ENCODE data around the gene CEP350.
"Not testable (repeated sequence)": the region's sequence is repeated elsewhere in the genome, so short reads cannot be mapped to it uniquely, and the experiment has no call there.

The CEP350 gene

GRCh38 chr1:180133688-180134087, 179.1 kb downstream of the CEP350 start:
- not testable (repeated sequence) for DNase-seq

GRCh38 chr1:180135535-180135934, 180.9 kb downstream of the CEP350 start:
- DNase-seq = no peak

DNA sequence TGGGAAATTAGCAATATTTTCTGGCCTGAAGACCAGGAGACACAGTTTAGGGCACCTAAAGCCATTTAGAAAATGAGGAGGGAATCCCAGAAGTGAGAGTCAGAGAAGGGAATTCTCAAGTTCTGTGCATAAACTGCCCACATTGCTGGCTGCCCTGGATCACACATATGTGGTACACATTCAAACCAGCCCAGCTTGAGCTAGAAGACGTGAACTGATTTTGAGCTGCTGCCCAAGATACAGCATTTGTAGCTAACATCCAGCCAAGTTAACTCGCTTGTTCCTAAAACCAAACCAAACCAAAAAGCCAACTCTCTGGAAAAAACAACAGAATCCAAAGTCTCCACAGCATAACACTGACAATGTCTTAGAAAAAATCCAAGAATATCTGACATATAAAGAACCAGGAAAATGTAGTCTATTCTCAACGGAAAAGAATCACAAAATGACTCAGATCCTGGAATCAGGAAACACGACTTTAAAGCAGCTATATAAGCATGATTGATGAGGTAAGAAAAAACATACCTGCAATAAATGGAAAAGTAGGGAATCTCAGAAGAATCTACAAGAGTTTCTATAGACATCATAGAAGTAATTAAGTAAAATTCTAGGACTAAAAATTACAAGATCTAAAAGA, 181.8 kb downstream of the CEP350 start:
- no peak for DNase-seq

- DNase-seq = no peak
Measured at GRCh38 chr1:180136968-180137356, 182.4 kb downstream of the CEP350 start.

- DNase-seq = peak; percentile 28
Measured at GRCh38 chr1:180137776-180138175, 183.2 kb downstream of the CEP350 start.

GRCh38 chr1:180141381-180141934, 186.8 kb downstream of the CEP350 start:
- DNase-seq = no peak

DNA sequence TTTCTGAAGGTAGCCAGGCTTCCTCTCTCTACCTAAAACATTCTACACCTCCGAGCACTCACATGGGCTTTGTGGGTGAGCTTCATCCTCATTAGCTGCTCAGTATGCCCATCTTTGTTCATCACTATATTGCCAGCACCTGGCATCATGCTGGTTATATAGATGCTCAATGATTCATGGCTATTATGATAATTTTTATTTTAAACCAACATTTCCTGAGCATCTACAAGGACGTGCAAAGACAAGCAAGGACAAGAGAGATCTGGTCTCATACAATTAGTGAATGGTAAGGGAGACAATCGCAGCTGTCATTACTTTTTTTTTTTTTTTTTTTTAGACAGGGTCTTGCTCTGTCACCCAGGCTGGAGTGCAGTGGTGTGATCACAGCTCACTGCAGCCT, 188.7 kb downstream of the CEP350 start:
- no peak for DNase-seq

DNA sequence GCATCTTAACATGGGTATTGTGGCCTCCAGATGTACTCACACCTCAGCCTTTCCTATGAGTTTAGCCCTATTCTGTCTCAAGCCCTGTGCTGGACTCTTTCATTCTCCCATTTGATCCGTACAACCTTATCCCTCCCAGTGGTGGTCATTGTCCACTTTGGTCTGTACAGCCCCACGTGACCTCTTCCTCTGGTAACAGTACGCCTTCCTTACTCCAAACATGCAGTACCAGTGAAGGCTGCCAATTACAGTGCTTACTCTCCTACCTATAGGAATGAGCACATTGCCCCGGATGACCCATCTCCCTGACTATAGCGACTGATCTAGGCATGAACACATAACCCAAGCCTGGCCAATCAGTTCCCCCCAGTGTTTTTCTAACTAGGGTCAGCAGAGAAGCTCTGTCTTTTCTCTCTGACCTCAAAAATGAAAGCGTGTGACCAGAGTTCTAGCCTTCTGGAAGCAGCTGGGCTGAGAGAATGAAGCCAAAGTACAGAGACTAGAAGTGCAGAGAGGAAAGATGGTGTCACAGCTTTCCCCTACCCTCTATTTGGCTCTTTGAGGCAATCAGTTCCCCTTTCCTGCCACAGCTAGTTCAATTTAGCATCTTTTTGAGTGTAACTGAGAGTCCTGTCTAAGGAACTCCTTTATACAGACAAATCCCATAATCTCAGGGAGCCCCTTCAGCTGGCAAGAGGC, 190.2 kb downstream of the CEP350 start:
- no peak for DNase-seq

DNA sequence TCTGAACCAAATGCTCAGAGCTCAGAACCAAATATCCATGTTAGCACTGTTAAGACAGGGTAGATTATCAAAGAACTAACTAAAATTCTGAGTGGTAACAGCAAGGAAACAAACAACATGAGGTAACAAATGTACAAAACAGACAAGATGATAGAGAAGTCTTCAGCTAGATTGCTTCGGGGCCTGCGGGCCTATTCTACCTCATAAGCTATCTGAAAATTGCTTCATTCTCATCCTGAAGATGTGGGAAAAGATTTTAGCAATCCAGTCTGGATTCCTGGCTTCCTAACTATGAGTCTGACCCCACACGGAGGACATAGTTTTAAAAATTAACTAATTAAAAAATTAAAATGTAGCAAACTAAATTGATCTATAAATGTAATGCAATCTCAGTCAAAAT, 190.8 kb downstream of the CEP350 start:
- DNase-seq = no peak

GRCh38 chr1:180150982-180151381, 196.4 kb downstream of the CEP350 start:
- peak; percentile 60 for DNase-seq

DNA sequence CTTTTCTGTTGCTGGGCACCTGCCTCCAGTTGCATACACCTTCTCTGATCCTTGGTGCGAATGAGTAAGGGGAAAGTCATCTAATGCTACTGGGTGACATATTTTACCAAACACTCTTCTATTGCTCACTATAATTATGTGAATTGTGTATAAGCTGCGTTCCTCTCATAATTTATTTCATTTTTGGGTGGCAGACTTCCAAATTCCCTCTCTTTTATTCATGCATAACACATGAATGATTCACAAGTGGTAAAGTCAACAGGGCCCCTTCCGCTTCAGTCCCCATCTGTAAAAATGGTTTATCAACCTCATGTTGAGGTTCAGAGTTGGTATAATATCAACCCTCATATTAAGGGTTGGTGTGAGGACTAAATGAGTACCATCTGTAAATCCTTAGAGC, 196.9 kb downstream of the CEP350 start:
- no peak for DNase-seq

DNA sequence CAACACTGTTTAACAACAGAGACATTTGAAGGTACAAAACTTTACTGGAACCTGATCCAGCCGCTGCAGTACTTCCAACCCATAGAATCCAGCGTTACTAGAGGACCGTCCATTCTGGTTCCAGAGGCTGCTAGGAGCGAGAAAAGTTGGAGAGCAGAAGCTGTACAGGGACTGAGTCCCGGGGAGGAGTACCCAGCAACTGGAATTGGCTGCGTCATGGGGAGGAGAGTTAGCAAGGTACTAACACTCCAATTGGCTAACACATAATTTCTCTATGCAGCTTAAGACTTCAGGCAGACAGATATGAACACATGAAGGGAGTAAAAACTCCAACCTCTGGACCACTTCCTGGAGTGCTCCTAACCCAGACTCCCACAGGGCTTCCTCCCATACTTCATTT, 198.0 kb downstream of the CEP350 start:
- DNase-seq = no peak

GRCh38 chr1:180153032-180153431, 198.4 kb downstream of the CEP350 start:
- DNase-seq = no peak

DNA sequence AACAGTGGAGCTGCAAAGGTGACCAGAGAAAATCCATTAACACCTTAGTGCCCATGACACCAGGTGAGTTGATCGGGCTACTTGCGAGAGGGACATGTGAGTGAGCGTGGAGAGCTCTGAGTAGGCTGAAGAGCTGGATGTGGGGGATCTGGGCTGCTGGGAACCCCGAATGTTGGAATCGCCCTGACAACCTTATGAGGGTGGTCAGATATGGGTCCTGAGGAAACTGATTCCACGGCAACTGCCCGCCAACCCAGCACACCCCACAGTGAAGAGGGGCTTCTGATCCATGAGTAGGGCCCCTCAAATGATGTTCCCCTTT, 199.4 kb downstream of the CEP350 start:
- DNase-seq = no peak

GRCh38 chr1:180154325-180155181, 199.9 kb downstream of the CEP350 start, which contains the start of gene QSOX1:
QSOX1 (plus strand) TSS chr1:180154869; CDS start chr1:180154908, 39 bp downstream.
- peak; percentile 92 for DNase-seq

DNA sequence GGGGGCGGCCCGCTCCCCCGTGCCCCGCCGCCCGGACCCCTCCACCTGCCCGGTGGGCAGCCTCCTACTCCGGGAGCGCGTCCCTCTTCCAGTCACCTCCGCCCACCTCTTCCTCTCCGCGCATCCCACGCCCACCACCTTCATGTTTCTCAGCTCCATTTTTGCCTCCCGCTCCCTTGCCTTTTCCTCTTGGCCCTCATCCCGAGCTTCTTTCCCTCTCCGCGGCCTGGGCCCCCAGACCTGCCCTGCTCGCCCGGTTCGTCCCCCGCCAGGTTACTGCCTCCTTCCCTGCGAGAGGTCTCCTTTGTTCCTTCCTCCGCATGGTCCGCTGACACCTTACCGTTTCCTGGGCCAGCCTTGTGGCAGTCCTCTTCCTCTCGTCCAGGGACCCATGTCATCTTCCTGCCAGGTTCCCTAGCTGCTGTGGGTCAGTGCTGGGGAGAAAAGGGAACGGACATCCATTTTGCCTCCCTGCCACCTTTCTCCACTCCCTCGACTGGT, 200.6 kb downstream of the CEP350 start:
- no peak for DNase-seq

GRCh38 chr1:180156201-180156600, 201.6 kb downstream of the CEP350 start:
- DNase-seq = peak; percentile 71

- DNase-seq = peak; percentile 71
Measured at GRCh38 chr1:180156631-180157091, 202.1 kb downstream of the CEP350 start.

- no peak for DNase-seq
Measured at GRCh38 chr1:180157108-180157507, 202.5 kb downstream of the CEP350 start.

DNA sequence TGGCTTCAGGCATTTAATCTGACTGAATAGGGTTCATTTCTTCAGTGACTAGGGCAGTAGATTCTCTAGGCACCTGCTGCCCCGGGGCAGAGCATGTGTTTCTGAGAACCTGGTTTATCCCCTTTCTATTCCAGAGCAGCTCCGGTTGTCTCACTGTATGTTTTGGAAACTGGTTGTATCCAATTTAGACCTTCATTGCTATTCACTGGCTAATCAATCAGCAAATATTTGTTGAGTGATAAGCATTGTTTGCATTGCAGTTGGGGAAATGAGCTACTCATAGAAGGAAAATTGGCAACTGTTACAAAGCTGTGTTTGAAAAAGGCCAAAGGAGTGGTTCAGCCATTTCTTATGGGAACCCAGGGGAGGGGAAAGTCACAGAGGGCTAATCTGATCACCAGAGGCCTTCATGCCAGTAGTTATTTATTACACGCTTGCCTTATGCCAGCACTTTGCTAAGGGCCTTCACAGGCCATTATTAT, 203.0 kb downstream of the CEP350 start:
- no peak for DNase-seq

DNA sequence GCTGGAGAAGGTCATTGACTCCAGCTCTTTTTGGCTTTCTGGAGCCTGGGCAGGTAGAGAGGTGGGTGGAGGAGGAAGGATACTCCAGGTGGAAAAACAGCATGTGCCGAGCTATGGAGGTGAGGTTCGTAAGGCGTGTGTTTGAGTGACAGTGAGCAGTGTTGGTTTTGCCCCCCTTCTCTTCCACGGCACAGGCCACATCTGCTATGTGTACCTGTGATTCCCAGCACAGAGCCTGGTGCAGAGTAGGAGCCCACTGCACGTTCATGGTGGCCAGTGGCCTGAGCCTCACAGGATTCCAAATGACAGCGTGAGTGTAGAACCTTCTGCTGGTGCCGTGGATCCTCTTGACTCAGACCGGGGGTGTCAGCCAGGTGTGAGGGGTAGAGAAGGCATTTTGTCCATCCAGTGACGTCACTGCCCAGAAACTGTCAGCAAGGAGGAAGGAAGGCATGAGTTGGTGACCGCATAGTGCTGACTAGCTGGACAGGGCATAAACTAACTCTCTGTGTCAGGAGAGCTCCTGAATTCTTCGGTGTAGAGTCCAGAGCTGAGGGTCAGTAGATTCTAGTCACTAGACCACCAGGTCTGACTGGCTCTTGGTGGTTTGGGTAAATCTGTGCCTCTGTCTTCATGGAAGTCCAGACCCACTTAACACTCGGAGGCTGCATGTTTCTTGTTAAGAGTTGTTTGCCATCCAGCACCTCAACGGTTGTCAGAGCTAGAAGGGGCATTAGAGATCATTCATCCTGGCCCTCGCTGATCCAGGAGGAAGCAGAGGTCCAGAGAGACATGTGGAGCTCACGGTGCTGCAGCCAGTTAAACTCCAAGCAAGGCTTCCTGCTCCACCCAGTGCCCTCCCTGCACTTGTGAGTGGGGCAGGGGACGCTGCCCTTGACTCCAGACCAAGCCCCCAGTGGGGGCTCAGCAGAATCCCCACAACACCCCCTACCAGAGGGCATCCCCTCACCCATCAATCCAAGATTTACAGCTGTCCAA, 203.8 kb downstream of the CEP350 start:
- DNase-seq = no peak

- DNase-seq = no peak
Measured at GRCh38 chr1:180160357-180160756, 205.7 kb downstream of the CEP350 start.
